ENCODE measurements around the gene VSIR. TPM values are rescaled to one million over a fixed set of nuclear protein-coding genes. Genes with fewer than 3 reads are reported as not detected.

Gene VSIR
- total RNA-seq (2021; ENCODE audit: unreplicated experiment) (18.5 TPM), Bru-seq, nascent RNA (percentile 60 among the genes with signal in this experiment), BruChase-seq, experiment 1, labeled RNA remaining after a 6-hour chase (percentile 48 among the genes with signal in this experiment), BruChase-seq, experiment 2, labeled RNA remaining after a 2-hour chase (percentile 49 among the genes with signal in this experiment)
- 13.5 and 14.9 TPM in 2 replicates for polyA plus RNA-seq (2012)
- long read RNA-seq, full-length matches to known transcripts, result 21 of 28 reads
- long read RNA-seq, partial matches to known transcripts, result 4 of 28 reads
- long read RNA-seq, other reads (novel, unspliced or antisense), result 3 of 28 reads

GRCh38 chr10:71773221-71773971, at the start of gene VSIR:
VSIR (minus strand) TSS chr10:71773520; CDS start chr10:71773439, 81 bp downstream.
- ChIA-PET CTCF (interaction anchor here (0.6 to 3.8 kb wide), 14 partner anchors 10 to 123 kb away, joined by 3 to 14 read pairs (median 3); partner anchors contain the start of gene PSAP), POLR2A (interaction anchor here (0.7 to 1.4 kb wide), 4 partner anchors 9 to 16 kb away, joined by 3 read pairs; no protein-coding TSS in a partner anchor), RAD21 (ENCODE audit: low non-redundant PET in 1 of 2, low total read pairs in 2 of 2, uncharacterized antibody in 2 of 2, unreplicated experiment in 2 of 2) (interaction anchor here (1.6 to 1.9 kb wide), 2 partner anchors 65 to 77 kb away, joined by 6 read pairs; no protein-coding TSS in a partner anchor)
- H3K79me2 ChIP-seq (ENCODE audit: insufficient read depth, low read length), result no peaks in the 10 kb centered on the region
- peak within 1 kb of the TSS; percentile 89 for H2AFZ ChIP-seq (ENCODE audit: low read depth, low read length, poor library complexity, severe bottlenecking)
- ATAC-seq (peak; percentile 84), DNase-seq (ENCODE audit: low read depth, low spot score) (peak; percentile 59)
- H3K9me2 ChIP-seq (ENCODE audit: insufficient read depth), result no peaks in the 10 kb centered on the region
- peak within 1 kb of the TSS; percentile 74 for H3K9ac ChIP-seq (ENCODE audit: low read length)
- no peaks in the 10 kb centered on the region for H3K27me3 ChIP-seq (ENCODE audit: insufficient read depth, low read length)
- H3K27ac ChIP-seq (ENCODE audit: low read depth, low read length), result peak within 1 kb of the TSS; percentile 63
- peaks cover 0 to 5% of the 10 kb centered on the region in 2 experiments; a peak in 1 of 4 replicates for H3K9me3 ChIP-seq (ENCODE audit: control insufficient read depth in 1 of 2, insufficient read depth in 1 of 2, low read depth in 1 of 2, low read length in 2 of 2)
- TF ChIP-seq YY1 (IDR thresholded peaks at IDR 0.05; ENCODE audit: extremely low read depth, insufficient replicate concordance, low read depth, low read length) (peak; percentile 23), CTCF (IDR thresholded peaks at IDR 0.05 in 2 of 3, conservative IDR thresholded peaks at IDR 0.05 in 1 of 3; ENCODE audit: borderline replicate concordance in 1 of 3, insufficient read depth in 1 of 3, low read depth in 2 of 3, low read length in 2 of 3) (peak in 2 of 3 experiments; percentile 66 to 86; a peak in 4 of 6 replicates), ZBTB33 (IDR thresholded peaks at IDR 0.05; ENCODE audit: extremely low read depth, insufficient replicate concordance, low read length) (no peak), CEBPB (IDR thresholded peaks at IDR 0.05; ENCODE audit: low read depth) (no peak), POLR2AphosphoS5 (IDR thresholded peaks at IDR 0.05; ENCODE audit: low read depth, low read length) (peak; percentile 76)
- H4K20me1 ChIP-seq (ENCODE audit: insufficient read depth), result no peaks in the 10 kb centered on the region
- peaks cover 45 to 70% of the 10 kb centered on the region in 2 experiments for H3K4me1 ChIP-seq (ENCODE audit: control insufficient read depth in 1 of 2, insufficient read depth in 2 of 2, low read length in 2 of 2)
- intact Hi-C loops (cut with micrococcal nuclease), result loop anchor here (5.0 kb wide), 1 partner anchor 76 kb away; no protein-coding TSS in a partner anchor
- peak within 1 kb of the TSS; percentile 61 to 79 for H3K4me3 ChIP-seq (replicated peaks in 1 of 2; ENCODE audit: low read depth in 1 of 2, low read length in 2 of 2)
- H3K4me2 ChIP-seq (ENCODE audit: low read length), result peak within 1 kb of the TSS; percentile 99
- H3K36me3 ChIP-seq (ENCODE audit: control insufficient read depth in 1 of 2, insufficient read depth in 2 of 2, low read length in 2 of 2), result no peaks in the 10 kb centered on the region
- BruUV-seq (replicated peaks), result no TSS peak

All from HCT116 (cell line).